T-helper 2 cell treated with Interferon-gamma antibody and Interleukin-4, amounts not matched to agents 100 ng/mL and 5 ng/mL, for 36 hours (primary cell): ENCODE results near the gene KRTAP20-2. TPM values are rescaled to one million over a fixed set of nuclear protein-coding genes. Genes with fewer than 3 reads are reported as not detected.

Source experiments
- intact Hi-C: fragments of 100-400 bp; cut with micrococcal nuclease; formaldehyde crosslinking; loops from one replicate; pipeline ENCODE4 v1.15.1; 2023
- total RNA-seq: library from RNA; stranded (reverse); gene quantifications from 2 replicates; pipeline ENCODE4 v1.2.3, GENCODE V29; 2022

The KRTAP20-2 gene
- total RNA-seq, 1 donor from 2014 or later = not detected

- intact Hi-C loops = no loop called here
Observed at GRCh38 chr21:30674312-30674711, 39.3 kb downstream of the KRTAP20-2 start.

DNA sequence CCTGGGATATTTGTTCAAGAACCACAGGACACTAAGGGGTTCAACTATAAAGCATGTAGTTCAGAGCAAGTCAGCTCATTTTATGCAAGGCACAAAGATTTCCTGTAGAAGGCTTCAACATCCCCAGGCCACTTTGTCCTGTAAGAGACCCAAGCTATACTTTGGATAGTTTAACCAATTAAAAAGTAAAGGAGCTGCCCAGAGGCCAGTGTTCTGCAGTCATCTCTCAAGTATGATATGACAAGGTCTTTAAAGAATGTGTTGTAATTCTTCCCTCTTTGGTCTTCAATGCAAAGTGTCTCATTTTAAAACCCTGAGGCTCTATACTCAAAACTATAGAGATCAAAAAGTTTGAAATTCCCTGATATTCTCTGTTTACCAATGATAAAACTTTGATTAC, 41.7 kb downstream of the KRTAP20-2 start:
- intact Hi-C loops = no loop called here

- intact Hi-C loops = no loop called here
Observed at GRCh38 chr21:30680586-30680985, 45.6 kb downstream of the KRTAP20-2 start.

DNA sequence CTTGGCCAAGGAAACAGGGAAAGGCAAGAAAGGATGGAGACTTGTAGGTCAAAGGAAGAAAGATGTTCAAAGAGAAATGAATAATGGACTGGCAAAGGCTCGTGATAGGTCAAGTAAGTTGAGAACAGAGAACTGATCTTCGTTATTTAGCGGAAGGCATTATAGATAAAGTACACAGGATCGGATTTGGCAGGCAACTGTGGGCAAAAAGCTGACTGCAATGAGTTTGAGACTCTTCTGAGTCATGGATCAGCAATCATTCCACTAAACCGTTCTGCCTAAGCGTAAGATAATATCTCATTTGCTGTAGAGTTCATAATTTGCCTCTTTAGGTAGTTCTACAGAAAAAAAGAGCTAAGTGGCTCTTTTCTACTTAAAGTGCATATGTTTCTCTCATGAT, 49.5 kb downstream of the KRTAP20-2 start:
- intact Hi-C loops = no loop called here

Other genes with a start within 250 kb of the KRTAP20-2 start
- not detected in 2 replicates for gene KRTAP13-1, start 239.2 kb upstream of the KRTAP20-2 start, total RNA-seq
- not detected in 2 replicates for gene KRTAP13-3, start 209.3 kb upstream of the KRTAP20-2 start, total RNA-seq
- not detected in 2 replicates for gene KRTAP13-4, start 205.0 kb upstream of the KRTAP20-2 start, total RNA-seq
- gene KRTAP15-1, start 194.9 kb upstream of the KRTAP20-2 start, total RNA-seq = not detected in 2 replicates
- not detected in 2 replicates for gene KRTAP19-1, start 154.8 kb upstream of the KRTAP20-2 start, total RNA-seq
- not detected in 2 replicates for gene KRTAP19-2, start 147.8 kb upstream of the KRTAP20-2 start, total RNA-seq
- gene KRTAP19-3, start 143.2 kb upstream of the KRTAP20-2 start, total RNA-seq = not detected in 2 replicates
- gene KRTAP19-4, start 138.0 kb upstream of the KRTAP20-2 start, total RNA-seq = not detected in 2 replicates
- not detected in 2 replicates for gene KRTAP19-5, start 133.1 kb upstream of the KRTAP20-2 start, total RNA-seq
- not detected in 2 replicates for gene KRTAP19-6, start 93.3 kb upstream of the KRTAP20-2 start, total RNA-seq
- not detected in 2 replicates for gene KRTAP19-7, start 73.9 kb upstream of the KRTAP20-2 start, total RNA-seq
- not detected in 2 replicates for gene KRTAP22-2, start 44.8 kb upstream of the KRTAP20-2 start, total RNA-seq
- not detected in 2 replicates for gene KRTAP6-3, start 42.8 kb upstream of the KRTAP20-2 start, total RNA-seq
- gene KRTAP6-2, start 36.3 kb upstream of the KRTAP20-2 start, total RNA-seq = not detected in 2 replicates
- not detected in 2 replicates for gene KRTAP22-1, start 34.1 kb upstream of the KRTAP20-2 start, total RNA-seq
- gene KRTAP6-1, start 21.3 kb upstream of the KRTAP20-2 start, total RNA-seq = not detected in 2 replicates
- gene KRTAP20-1, start 18.8 kb upstream of the KRTAP20-2 start, total RNA-seq = not detected in 2 replicates
- not detected in 2 replicates for gene KRTAP20-4, start 14.6 kb upstream of the KRTAP20-2 start, total RNA-seq
- not detected in 2 replicates for gene KRTAP20-3, start 7.7 kb downstream of the KRTAP20-2 start, total RNA-seq
- not detected in 2 replicates for gene KRTAP21-3, start 83.6 kb downstream of the KRTAP20-2 start, total RNA-seq
- not detected in 2 replicates for gene KRTAP21-2, start 112.1 kb downstream of the KRTAP20-2 start, total RNA-seq
- not detected in 2 replicates for gene KRTAP21-1, start 120.2 kb downstream of the KRTAP20-2 start, total RNA-seq
- not detected in 2 replicates for gene KRTAP8-1, start 178.1 kb downstream of the KRTAP20-2 start, total RNA-seq
- not detected in 2 replicates for gene KRTAP7-1, start 194.6 kb downstream of the KRTAP20-2 start, total RNA-seq
- gene KRTAP11-1, start 246.4 kb downstream of the KRTAP20-2 start, total RNA-seq = 0.27 TPM in 1 of 2 replicates, not detected in the other